HTERT RPE-1 (cell line): ENCODE data around the gene SCUBE1.

Experiments
- in situ Hi-C: fragments of 300-500 bp; cut with MboI; formaldehyde crosslinking; loops from 4 replicates; pipeline ENCODE4 v1.14.3; 2020; ENCODE audit warnings: low sequenced_read_pairs

SCUBE1 gene

GRCh38 chr22:43267332-43267980 lies 75.7 kb downstream of the SCUBE1 start:
- in situ Hi-C loops: no loop called here

- in situ Hi-C loops: no loop called here
Measured at GRCh38 chr22:43266076-43266475, 77.1 kb downstream of the SCUBE1 start.

- in situ Hi-C loops: no loop called here
Measured at GRCh38 chr22:43263645-43264514, 79.3 kb downstream of the SCUBE1 start.

DNA sequence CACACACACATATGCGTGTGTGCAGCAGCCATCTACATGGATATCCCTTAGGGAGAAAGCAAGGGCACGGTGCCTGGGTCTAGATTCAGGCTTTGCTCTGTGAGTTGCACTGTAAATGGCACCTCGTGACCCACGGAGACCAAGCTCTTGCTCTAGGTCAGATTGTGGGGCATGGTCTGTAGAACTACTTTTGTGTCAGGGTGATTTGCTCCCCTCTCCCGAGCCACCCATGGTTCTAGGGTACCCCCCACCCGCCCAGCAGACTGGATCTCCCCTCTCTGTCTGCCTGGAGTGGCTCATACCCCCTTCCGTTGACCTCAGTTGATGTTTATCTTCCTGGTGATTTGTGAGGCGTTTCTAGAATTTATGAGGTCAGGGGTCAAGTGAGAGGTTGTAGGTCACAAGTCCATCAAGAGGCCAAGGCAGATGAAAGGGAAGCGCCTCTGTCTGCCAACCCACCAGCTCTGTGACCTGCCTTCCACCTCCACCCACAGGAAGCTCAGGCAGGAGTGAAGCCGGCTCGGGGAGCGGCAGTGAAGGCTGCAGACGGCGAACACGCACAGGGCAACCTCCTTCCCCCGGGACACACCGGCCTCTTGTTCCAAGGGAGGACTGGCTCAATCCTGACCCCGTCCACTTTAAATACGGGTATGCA lies 80.1 kb downstream of the SCUBE1 start:
- in situ Hi-C loops: no loop called here

- in situ Hi-C loops: no loop called here
Measured at GRCh38 chr22:43260331-43261231, 82.6 kb downstream of the SCUBE1 start.

- in situ Hi-C loops: no loop called here
Measured at GRCh38 chr22:43257961-43258360, 85.2 kb downstream of the SCUBE1 start.

- in situ Hi-C loops: no loop called here
Measured at GRCh38 chr22:43257549-43257948, 85.6 kb downstream of the SCUBE1 start.

DNA sequence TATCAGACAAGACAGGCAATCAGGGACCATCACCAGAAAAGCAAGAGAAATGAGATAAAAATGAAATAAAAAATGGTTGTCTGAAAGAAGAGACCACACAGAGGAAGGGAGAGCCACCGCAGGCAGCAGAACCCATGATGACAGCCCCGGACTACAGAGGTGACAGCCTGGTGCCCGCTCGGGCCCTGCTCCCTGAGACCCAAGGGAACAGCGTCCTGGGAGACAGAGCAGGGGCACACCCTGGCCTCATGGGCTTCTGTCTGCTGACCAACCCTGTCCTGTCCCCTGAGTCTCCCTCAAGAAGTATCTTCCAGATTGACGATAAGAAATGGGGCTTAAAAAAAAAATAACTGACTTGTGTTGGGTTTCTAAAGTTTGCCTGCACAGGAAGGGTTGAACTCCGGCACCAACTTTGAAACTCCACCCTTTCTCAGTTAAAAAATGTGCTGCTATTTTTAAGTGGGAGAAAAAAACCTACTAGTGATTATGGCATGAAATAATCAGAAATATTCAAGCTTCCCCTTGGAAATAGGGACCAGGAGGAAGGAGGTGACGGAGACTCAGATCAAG lies 86.1 kb downstream of the SCUBE1 start:
- in situ Hi-C loops: no loop called here

DNA sequence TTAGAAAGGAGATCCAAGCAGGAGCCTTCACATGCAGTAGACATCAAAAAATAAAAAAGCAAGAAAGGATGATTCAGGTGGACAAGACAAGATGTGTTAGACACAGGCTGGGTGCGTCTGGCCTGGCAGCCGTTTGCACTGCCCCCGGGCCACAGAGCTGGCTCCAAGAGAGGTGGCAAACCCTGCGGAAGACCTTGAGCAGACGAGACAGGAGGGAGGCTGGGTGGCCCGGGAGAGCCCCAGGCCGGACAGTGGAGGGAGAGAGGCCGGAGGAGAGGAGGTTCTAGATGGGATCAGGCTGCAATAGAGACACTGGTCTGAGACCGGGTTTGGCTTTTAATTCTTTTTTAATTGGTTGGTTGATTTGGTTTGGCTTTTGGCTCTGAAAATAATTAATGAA lies 86.6 kb downstream of the SCUBE1 start:
- in situ Hi-C loops: no loop called here

- in situ Hi-C loops: no loop called here
Measured at GRCh38 chr22:43255299-43255698, 87.9 kb downstream of the SCUBE1 start.

- in situ Hi-C loops: no loop called here
Measured at GRCh38 chr22:43253839-43254238, 89.3 kb downstream of the SCUBE1 start.

GRCh38 chr22:43252319-43252718 lies 90.9 kb downstream of the SCUBE1 start:
- in situ Hi-C loops: no loop called here

- in situ Hi-C loops: no loop called here
Measured at GRCh38 chr22:43249789-43250471, 93.2 kb downstream of the SCUBE1 start.

DNA sequence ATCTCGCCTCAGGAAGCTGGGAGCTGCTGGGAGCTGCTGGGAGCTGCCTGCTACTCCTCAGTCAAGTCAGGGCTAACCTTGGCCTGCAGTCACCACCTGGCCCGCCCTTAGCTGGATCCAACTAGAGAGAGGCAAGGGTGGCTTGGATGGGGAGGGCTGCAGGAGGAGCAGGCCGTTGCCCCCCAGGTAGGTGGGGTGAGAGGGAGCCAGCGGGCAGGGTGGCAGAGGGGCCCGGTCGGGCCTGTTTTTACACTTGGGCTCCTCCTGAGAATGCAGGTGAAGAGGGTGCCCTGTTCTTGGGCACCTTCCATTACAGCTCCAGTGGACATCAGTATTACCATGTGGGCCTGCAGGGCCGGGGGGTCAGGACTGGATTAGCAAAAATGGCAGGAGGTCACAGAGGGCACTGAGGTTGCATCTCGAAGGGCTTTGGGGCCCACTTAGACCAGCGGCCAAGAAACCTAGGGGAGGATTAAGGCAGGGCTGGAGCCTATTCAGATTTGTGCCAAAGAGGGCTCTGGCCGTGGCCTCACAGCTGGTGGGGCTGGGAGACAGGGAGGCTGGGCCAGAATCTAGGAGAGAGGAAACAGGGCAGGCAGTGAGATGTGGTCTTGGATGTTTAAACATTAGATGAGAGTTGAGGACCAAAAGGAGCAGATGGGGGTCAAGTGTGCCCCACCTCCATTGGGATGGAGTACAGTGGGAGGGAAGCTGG lies 95.5 kb downstream of the SCUBE1 start:
- in situ Hi-C loops: no loop called here

- in situ Hi-C loops: no loop called here
Measured at GRCh38 chr22:43246188-43246587, 97.0 kb downstream of the SCUBE1 start.

GRCh38 chr22:43245717-43246116 lies 97.5 kb downstream of the SCUBE1 start:
- in situ Hi-C loops: no loop called here

DNA sequence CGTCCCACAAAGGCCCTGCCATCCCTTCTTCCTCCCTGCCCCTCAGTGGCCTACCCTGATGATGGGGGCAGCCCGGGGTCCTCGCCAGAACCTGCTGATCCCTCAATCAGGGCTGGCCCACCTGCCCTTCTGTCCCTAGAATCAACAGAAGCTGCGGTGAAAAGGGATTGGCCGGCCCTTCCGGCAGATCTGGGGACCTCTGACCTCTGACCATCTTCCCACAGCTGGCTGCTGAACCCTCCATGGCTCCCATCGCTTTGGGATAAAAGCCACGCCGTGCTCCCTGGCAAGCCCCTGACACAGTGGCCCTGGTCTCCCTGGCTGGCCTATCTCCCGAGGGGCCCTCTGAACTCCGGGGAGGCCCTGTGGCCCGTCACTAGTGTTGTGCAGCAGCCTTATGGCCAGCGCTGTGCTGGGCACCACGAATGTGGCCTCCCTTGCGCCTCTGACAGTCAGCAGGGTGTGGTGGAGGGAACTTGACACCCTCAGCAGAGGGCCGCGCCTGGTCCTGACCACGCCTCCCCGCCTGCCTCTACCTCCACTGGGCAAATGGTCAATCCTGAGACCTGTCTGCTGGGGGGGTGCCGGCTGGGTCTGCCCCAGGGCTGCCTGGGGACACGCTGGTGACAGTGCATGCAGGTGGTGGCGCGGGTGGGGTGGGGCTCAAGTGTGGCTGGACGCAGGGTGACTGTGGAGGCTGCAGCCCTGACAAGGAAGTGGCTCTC lies 98.2 kb downstream of the SCUBE1 start:
- in situ Hi-C loops: no loop called here

- in situ Hi-C loops: no loop called here
Measured at GRCh38 chr22:43244402-43244801, 98.8 kb downstream of the SCUBE1 start.

GRCh38 chr22:43243324-43243723 lies 99.8 kb downstream of the SCUBE1 start:
- in situ Hi-C loops: no loop called here
